Measurements from ENCODE around the gene PCDHB10.

- TF ChIP-seq, protein P1, sequence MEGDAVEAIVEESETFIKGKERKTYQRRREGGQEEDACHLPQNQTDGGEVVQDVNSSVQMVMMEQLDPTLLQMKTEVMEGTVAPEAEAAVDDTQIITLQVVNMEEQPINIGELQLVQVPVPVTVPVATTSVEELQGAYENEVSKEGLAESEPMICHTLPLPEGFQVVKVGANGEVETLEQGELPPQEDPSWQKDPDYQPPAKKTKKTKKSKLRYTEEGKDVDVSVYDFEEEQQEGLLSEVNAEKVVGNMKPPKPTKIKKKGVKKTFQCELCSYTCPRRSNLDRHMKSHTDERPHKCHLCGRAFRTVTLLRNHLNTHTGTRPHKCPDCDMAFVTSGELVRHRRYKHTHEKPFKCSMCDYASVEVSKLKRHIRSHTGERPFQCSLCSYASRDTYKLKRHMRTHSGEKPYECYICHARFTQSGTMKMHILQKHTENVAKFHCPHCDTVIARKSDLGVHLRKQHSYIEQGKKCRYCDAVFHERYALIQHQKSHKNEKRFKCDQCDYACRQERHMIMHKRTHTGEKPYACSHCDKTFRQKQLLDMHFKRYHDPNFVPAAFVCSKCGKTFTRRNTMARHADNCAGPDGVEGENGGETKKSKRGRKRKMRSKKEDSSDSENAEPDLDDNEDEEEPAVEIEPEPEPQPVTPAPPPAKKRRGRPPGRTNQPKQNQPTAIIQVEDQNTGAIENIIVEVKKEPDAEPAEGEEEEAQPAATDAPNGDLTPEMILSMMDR (IDR thresholded peaks at IDR 0.05 in 2 of 3, conservative IDR thresholded peaks at IDR 0.05 in 1 of 3; ENCODE audit: borderline replicate concordance in 1 of 3, insufficient read depth in 1 of 3, low read depth in 2 of 3, low read length in 2 of 3) = no peak
- TF ChIP-seq JUND (IDR thresholded peaks at IDR 0.05) = no peak
- no peak for TF ChIP-seq ELF1 (IDR thresholded peaks at IDR 0.05; ENCODE audit: borderline replicate concordance, low read depth)
- no peak for TF ChIP-seq POLR2AphosphoS5 (IDR thresholded peaks at IDR 0.05; ENCODE audit: low read depth, low read length)
- no peak for TF ChIP-seq TCF7L2 (IDR thresholded peaks at IDR 0.05; ENCODE audit: borderline replicate concordance, extremely low read depth, insufficient read depth, insufficient read length)
- TF ChIP-seq EZH2 (IDR thresholded peaks at IDR 0.05) = no peak
- no peak for TF ChIP-seq REST (IDR thresholded peaks at IDR 0.05; ENCODE audit: low read depth)
- TF ChIP-seq FOSL1 (IDR thresholded peaks at IDR 0.05; ENCODE audit: low read depth) = no peak
- TF ChIP-seq POLR2A (IDR thresholded peaks at IDR 0.05; ENCODE audit: borderline replicate concordance, extremely low read depth, insufficient read depth, insufficient read length) = no peak
- no peak for TF ChIP-seq CEBPB (IDR thresholded peaks at IDR 0.05; ENCODE audit: low read depth)
- no peak for TF ChIP-seq EZH2phosphoT487 (IDR thresholded peaks at IDR 0.05; ENCODE audit: borderline replicate concordance)
Measured at GRCh38 chr5:141149812-141150211, 42.3 kb upstream of the PCDHB10 start, which contains the start of gene PCDHB6.

Measured in HCT116 (cell line).